Smooth muscle cell (in vitro differentiated cells): Measurements from ENCODE around the gene RASGRP4. TPM values are rescaled to one million over a fixed set of nuclear protein-coding genes. Genes with fewer than 3 reads are reported as not detected.

Experiments used
- DNase-seq: peaks from one replicate; lab custom pipeline; 2025; ENCODE audit not compliant: unreplicated experiment; lab: John Stamatoyannopoulos, UW
- H2AFZ ChIP-seq: fragments of 200-600 bp; sonication (generic); 2 replicates; pipeline ENCODE4 v1.6.0; 2016; ENCODE audit warnings: antibody characterized with exemption, low read depth, mild to moderate bottlenecking
- H3F3A ChIP-seq: fragments of 200-600 bp; sonication (generic); 2 replicates; pipeline ENCODE4 v1.6.0; 2017; ENCODE audit warnings: antibody characterized with exemption, low read depth
- H3K27ac ChIP-seq: fragments of 200-600 bp; sonication (generic); 2 replicates; pipeline ENCODE4 v1.5.1; 2016; ENCODE audit warnings: low read depth, mild to moderate bottlenecking
- H3K27me3 ChIP-seq: fragments of 200-600 bp; sonication (generic); 2 replicates; pipeline ENCODE4 v1.6.1; 2016; ENCODE audit warnings: low read depth, mild to moderate bottlenecking
- H3K36me3 ChIP-seq: fragments of 200-600 bp; sonication (generic); 2 replicates; pipeline ENCODE4 v1.5.1; 2016; ENCODE audit warnings: low read depth
- H3K4me1 ChIP-seq: fragments of 200-600 bp; sonication (generic); 2 replicates; pipeline ENCODE4 v1.5.1; 2016; ENCODE audit warnings: low read depth
- H3K4me2 ChIP-seq: fragments of 200-600 bp; sonication (generic); 2 replicates; pipeline ENCODE4 v1.6.0; 2016; ENCODE audit warnings: mild to moderate bottlenecking
- H3K4me3 ChIP-seq: fragments of 200-600 bp; sonication (generic); 2 replicates; pipeline ENCODE4 v1.5.1; 2016; ENCODE audit warnings: mild to moderate bottlenecking
- H3K79me2 ChIP-seq: fragments of 200-600 bp; sonication (generic); 2 replicates; pipeline ENCODE4 v1.6.0; 2016; ENCODE audit warnings: low read depth, mild to moderate bottlenecking
- H3K9ac ChIP-seq: fragments of 200-600 bp; sonication (generic); 2 replicates; pipeline ENCODE4 v1.6.0; 2016; ENCODE audit warnings: low read depth
- H3K9me3 ChIP-seq: fragments of 200-600 bp; sonication (generic); replicated peaks from 2 replicates; pipeline ENCODE4 v1.5.1; 2016; ENCODE audit warnings: low read depth
- H4K20me1 ChIP-seq: fragments of 200-600 bp; sonication (generic); 2 replicates; pipeline ENCODE4 v1.6.0; 2016; ENCODE audit warnings: low read depth
- WGBS: methylation state at CpG from one replicate; pipeline ENCODE4 v1.1.7; 2016; ENCODE audit warnings: low lambda C conversion rate; 5-methylcytosine and 5-hydroxymethylcytosine counted together
- polyA plus RNA-seq: library from polyadenylated mRNA; unstranded; fragments of >200 nt; fragmentation: Nextera tagmentation; extraction: Ambion mirVana; gene quantifications from 2 replicates; pipeline ENCODE4 v1.2.1, GENCODE V29; 2016
- total RNA-seq: library from RNA; depleted of rRNA; stranded (reverse); fragments of >200 nt; gene quantifications from 2 replicates; pipeline ENCODE4 v1.2.3, GENCODE V29; 2014
- TF ChIP-seq, protein P1 (sequence below): fragments of 200-600 bp; sonication (generic); IDR thresholded peaks from 2 replicates; pipeline ENCODE4 v1.5.1; 2017; ENCODE audit warnings: borderline replicate concordance, mild to moderate bottlenecking, antibody characterized with exemption; ENCODE audit not compliant: insufficient read depth, poor library complexity, severe bottlenecking

Gene RASGRP4
- total and polyA plus RNA-seq, 2 experiments from 2014 or later, result not detected

DNA sequence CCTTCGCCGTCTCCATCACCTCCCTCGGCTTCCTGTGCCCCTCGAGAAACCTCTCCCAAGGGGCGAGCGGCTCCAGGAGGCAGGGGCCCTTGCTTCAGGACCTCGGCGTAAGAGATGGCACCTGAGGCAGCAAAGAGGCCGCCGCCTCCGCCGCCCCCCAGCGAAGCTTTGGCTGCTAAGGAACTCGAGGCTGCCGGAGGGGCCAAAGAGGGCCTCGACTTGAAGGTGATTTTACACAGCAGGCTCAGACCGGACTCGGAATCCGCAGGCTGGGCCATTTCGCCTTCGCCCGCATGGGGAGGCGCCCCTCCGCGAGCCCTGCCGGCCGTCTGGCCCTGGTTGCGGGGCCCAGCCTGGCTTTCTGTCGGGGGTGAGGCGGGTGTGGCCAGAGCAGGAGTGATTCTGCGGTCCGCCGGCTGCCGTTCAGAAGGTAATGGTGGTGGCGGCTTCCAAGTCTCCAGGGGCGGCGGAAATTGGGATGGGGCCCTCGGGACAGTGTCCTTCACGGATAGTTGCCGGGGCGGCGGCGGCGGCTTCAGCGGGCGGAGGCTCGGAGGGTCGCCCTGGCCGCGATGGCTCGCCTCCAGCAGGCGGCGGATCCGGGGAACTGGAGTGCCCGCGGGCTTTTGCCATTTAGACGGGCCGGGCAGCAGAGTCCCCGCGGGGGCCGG is 39.6 kb downstream of the RASGRP4 start:
- peak overlapping the region; percentile 71 for H3K4me3 ChIP-seq
- 44% methylated on average over 46 of the region's 61 CpGs for WGBS
- no peaks in the 10 kb centered on the region for H3K27me3 ChIP-seq
- no peaks in the 10 kb centered on the region for H3K36me3 ChIP-seq
- no peak overlapping the region for H2AFZ ChIP-seq
- TF ChIP-seq, protein P1, sequence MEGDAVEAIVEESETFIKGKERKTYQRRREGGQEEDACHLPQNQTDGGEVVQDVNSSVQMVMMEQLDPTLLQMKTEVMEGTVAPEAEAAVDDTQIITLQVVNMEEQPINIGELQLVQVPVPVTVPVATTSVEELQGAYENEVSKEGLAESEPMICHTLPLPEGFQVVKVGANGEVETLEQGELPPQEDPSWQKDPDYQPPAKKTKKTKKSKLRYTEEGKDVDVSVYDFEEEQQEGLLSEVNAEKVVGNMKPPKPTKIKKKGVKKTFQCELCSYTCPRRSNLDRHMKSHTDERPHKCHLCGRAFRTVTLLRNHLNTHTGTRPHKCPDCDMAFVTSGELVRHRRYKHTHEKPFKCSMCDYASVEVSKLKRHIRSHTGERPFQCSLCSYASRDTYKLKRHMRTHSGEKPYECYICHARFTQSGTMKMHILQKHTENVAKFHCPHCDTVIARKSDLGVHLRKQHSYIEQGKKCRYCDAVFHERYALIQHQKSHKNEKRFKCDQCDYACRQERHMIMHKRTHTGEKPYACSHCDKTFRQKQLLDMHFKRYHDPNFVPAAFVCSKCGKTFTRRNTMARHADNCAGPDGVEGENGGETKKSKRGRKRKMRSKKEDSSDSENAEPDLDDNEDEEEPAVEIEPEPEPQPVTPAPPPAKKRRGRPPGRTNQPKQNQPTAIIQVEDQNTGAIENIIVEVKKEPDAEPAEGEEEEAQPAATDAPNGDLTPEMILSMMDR, result no peak
- H3K4me2 ChIP-seq, result peak overlapping the region; percentile 95
- peaks cover 4% of the 10 kb centered on the region for H3K4me1 ChIP-seq
- no peaks in the 10 kb centered on the region for H3K9me3 ChIP-seq
- H3K27ac ChIP-seq, result no peak overlapping the region
- H4K20me1 ChIP-seq, result peaks cover 60% of the 10 kb centered on the region
- no peaks in the 10 kb centered on the region for H3K79me2 ChIP-seq
- H3K9ac ChIP-seq, result no peak overlapping the region
- DNase-seq, result no peak
- peaks cover 10% of the 10 kb centered on the region for H3F3A ChIP-seq

DNA sequence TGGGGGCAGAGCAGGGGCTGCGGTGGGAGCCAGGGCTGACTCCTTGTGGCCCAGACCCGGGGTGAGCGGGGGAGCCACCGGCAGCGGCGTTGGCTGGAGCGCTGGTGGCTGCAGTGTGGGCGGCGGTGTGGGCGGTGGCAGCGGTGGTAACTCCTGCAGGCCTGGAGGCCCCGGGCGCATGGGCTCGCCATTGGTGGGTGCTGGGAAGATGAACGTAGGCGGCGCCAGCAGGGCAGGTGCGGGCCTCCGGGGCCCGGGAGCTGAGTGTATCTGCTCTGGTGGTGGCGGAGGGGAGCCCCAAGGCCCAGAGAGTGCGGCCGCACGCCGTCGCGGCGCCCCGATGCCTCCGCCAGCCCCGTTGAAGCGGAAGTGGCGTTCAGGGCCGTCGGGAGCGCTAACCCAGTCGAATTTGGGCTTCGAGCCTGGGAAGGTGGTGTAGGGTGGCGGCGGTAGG is 40.2 kb downstream of the RASGRP4 start:
- no peak overlapping the region for H3K4me2 ChIP-seq
- H3K79me2 ChIP-seq, result no peaks in the 10 kb centered on the region
- H3K36me3 ChIP-seq, result no peaks in the 10 kb centered on the region
- TF ChIP-seq, protein P1, result no peak
- H3K9me3 ChIP-seq, result no peaks in the 10 kb centered on the region
- peaks cover 66% of the 10 kb centered on the region for H4K20me1 ChIP-seq
- no peaks in the 10 kb centered on the region for H3K27me3 ChIP-seq
- H3K9ac ChIP-seq, result no peak overlapping the region
- H2AFZ ChIP-seq, result no peak overlapping the region
- H3K4me3 ChIP-seq, result no peak overlapping the region
- H3F3A ChIP-seq, result peaks cover 10% of the 10 kb centered on the region
- H3K4me1 ChIP-seq, result peaks cover 4% of the 10 kb centered on the region
- H3K27ac ChIP-seq, result no peak overlapping the region
- 52% methylated on average over 35 of the region's 40 CpGs for WGBS
- no peak for DNase-seq

DNA sequence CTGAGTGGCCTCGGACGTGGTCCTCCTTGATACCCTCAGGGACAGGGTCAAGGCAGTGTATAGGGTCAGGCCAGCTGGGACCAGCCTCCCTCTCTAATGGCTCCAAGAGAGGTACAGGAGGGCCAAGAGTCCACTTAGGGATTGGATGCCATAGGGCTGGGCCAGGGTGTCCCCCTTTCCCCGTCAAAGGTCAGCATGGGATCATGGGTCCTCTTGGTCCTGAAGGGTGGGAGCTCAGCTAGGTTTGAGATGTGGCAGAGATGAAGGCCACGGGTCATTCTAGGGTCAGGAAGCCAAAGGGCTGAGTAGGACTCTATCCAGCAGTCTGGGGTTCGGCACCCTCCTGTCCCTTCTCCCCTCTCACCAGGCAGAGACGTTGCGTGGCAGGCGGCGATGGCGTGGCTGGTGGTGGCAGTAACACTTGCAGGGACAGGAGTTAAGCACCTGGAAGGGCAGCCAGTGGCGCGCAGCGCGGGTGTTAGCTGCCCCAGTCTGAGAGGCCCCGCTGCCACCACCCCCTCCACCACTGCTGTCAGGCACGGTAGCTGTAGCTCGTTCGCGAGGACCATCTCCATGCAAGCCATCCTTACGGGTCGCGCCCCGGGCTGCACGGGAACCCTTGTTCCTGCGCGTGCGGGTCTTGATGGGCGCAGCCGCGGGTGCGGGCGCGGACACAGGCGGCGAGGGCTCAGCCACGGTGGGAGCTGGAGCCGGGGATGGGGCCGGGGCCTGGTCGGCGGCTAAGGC is 40.8 kb downstream of the RASGRP4 start:
- no peak for DNase-seq
- Histone ChIP-seq H3K27ac (no peak overlapping the region), H3K4me2 (no peak overlapping the region), H3K4me1 (peaks cover 3% of the 10 kb centered on the region), H4K20me1 (peaks cover 72% of the 10 kb centered on the region), H3F3A (peaks cover 10% of the 10 kb centered on the region), H3K36me3 (no peaks in the 10 kb centered on the region), H2AFZ (no peak overlapping the region), H3K4me3 (no peak overlapping the region), H3K9me3 (no peaks in the 10 kb centered on the region), H3K9ac (no peak overlapping the region), H3K27me3 (no peaks in the 10 kb centered on the region), H3K79me2 (no peaks in the 10 kb centered on the region)
- 82% methylated on average over 38 of the region's 40 CpGs for WGBS
- TF ChIP-seq, protein P1, result no peak
